GM13976 (cell line): ENCODE measurements around the gene EFCC1.
"Not testable (repeated sequence)": the region's sequence is repeated elsewhere in the genome, so short reads cannot be mapped to it uniquely, and the experiment has no call there.

Experiments used
- DNase-seq: peaks from one replicate; pipeline ENCODE4 v3.0.0; 2012; ENCODE audit warnings: low spot score
- CTCF ChIP-seq: IDR thresholded peaks from 2 replicates; pipeline ENCODE4 v1.5.1; 2012; ENCODE audit warnings: borderline replicate concordance, mild to moderate bottlenecking; ENCODE audit not compliant: insufficient read depth; ENCODE audit errors: extremely low read depth, missing control alignments, control extremely low read depth
- in situ Hi-C: fragments of 300-500 bp; cut with MboI; formaldehyde crosslinking; loops from one replicate; pipeline ENCODE4 v1.12.0; 2022; ENCODE audit warnings: low sequenced_read_pairs, mixed read lengths, inconsistent platforms; ENCODE audit not compliant: unreplicated experiment

EFCC1 gene

DNA sequence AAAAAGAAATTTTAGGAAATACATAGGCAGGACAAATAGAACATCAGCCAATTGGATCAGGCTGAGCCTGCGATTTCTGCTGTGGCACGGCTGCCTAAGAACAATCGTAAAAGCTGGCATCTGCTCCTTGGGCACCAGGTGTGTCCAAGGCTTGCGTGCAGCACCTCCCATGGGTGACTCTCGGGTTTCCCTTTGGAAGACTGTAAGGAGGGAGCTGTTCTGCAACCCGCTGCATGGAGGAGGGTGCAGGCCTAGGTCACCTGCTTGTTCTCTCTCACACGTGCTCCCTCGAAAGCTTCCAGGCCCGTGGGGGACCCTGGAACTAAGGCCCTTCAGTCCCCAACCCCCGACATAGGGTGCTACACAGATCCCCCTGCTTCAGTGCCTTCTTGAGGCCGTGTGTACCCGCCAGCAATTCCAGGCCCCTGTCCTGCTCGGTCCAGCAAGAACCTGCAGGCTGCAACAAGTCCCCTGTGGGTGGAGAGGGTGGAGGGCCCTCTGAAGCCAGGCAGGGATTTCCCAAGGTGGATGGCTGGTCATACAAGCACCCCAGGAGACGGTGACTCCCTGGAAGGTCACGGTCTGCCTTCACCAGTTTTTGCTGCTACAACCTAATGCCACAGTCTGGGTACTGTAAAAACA lies 62.9 kb downstream of the EFCC1 start:
- no peak for TF ChIP-seq CTCF
- DNase-seq = no peak
- in situ Hi-C loops = no loop called here

DNA sequence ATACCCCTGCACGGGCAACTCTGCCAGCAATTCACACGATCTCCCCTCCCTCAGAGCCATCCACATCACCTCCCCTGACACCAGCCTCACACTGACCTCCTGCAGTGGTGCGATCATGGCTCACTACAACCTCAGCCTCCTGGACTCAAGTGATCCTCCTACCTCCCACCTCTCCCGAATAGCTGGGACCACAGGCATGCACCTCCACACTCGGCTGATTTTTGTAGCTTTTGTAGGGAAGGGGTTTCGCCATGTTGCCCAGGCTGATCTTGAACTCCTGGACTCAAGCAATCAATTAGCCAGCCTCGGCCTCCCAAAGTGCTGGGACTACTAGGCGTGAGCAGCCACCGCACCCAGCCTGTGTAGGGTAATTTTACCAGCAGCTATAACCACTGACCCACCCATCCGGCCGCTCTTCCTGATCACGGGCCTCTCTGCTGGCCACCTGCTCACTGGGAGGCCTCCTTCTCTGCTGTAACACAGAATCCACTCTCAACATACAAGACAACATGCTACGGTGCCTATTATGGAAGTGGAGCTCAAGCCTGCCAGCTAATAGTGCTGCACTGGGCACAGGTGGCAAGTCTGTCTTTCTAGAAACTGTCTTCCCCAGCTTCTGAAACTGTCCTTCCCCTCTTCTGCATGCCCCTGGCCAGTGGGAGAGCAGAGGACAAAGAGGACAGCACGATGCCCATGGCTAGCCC lies 64.1 kb downstream of the EFCC1 start:
- no peak for TF ChIP-seq CTCF
- in situ Hi-C loops = no loop called here
- no peak for DNase-seq

DNA sequence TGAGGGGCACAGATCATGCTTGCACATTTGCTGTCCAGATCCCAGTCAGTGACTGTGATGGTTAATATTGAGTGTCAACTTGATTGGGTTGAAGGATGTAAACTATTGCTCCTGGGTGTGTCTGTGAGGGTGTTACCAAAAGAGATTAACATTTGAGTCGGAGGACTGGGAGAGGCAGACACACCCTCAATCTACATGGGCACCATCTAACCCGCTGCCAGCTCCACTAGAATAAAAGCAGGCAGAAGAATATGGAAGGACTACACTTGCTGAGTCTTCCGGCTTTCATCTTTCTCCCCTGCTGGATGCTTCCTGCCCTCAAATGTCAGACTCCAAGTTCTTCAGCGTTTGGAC lies 64.6 kb downstream of the EFCC1 start:
- in situ Hi-C loops = no loop called here
- TF ChIP-seq CTCF = no peak
- no peak for DNase-seq

DNA sequence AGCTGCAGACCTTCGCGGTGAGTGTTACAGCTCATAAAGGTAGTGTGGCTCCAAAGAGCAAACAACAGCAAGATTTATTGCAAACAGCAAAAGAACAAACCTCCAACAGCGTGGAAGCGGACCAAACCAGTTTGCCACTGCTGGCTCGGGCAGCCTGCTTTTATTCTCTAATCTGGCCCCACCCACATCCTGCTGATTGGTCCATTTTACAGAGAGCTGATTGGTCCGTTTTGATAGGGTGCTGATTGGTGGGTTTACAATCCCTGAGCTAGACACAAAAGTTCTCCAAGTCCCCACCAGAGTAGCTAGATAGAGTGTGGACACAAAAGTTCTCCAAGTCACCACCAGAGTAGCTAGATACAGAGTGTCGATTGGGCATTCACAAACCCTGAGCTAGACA lies 66.6 kb downstream of the EFCC1 start:
- in situ Hi-C loops, DNase-seq: not testable (repeated sequence)

GRCh38 chr3:129068291-129068886 lies 67.3 kb downstream of the EFCC1 start:
- DNase-seq = no peak
- in situ Hi-C loops = no loop called here
- TF ChIP-seq CTCF = no peak

DNA sequence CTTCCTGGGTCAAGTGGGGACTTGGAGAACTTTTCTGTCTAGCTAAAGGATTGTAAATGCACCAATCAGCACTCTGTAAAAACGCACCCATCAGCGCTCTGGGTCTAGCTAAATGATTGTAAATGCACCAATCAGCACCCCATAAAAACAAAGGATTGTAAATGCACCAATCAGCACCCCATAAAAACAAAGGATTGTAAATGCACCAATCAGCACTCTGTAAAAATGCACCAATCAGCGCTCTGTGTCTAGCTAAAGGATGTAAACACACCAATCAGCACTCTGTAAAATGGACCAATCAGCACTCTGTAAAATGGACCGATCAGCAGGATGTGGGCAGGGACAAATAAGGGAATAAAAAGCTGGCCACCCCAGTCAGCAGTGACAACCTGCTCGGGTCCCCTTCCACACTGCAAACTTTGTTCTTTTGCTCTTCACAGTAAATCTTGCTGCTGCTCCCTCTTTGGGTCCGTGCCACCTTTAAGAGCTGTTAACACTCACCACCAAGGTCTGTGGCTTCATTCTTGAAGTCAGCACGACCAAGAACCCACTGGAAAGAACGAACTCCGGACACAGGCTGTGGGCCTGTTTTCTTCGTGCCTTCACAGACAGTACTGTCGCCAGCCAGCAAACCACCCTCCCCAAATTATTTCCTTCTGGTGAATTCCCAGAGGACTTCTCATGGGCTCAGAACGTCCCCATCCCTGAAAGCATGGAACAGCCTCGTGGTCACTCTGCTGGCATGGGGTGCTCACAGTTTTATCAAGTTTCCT lies 68.4 kb downstream of the EFCC1 start:
- DNase-seq, in situ Hi-C loops: not testable (repeated sequence)

DNA sequence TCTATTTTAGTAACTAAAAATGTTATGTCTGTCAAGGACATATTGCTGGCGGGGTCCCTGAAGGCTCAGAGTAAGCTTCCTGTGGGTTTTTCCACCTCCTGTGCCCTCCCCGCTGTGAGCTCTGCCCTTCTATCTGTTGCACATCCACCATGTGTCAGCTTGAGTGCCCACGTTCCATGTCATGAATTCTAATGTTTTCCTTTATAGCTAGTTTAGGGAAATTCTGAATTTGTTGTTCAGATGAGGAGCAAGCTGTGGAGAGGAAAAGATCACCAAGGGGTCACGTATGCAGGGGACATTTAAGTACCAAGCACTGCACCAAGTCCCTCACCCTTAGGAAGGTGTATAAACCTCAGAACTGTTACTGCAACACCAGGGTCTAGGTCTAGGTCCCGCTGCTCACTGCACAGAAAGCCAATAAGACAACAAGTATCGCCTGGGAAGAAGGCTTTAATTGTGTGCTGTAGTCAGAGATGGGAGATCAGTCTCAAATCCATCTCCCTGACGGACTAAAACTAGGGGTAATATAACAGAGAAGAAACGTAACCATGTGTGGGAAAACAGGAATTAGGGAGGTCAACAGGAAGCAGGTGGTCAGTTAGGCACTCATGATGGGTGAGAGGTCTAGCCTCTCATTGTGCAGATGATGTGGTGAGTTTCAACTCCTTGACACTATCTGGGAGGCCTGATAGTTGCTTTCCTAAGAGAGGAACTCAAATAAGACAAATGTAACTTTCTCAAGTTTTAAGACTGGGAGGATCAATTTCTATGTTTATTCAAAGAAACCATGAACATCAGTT lies 69.2 kb downstream of the EFCC1 start:
- no peak for DNase-seq
- in situ Hi-C loops = no loop called here
- no peak for TF ChIP-seq CTCF
